GM12872 (cell line): Measurements from ENCODE around the gene ANXA6.
A peak's percentile ranks its signal among the peaks of the same experiment; 100 is the strongest.

Source experiments
- CTCF ChIP-seq: IDR thresholded peaks from 3 replicates; pipeline ENCODE4 v1.5.1; 2011; ENCODE audit warnings: low read depth, mild to moderate bottlenecking, low read length, moderate library complexity; ENCODE audit not compliant: insufficient read depth

ANXA6 gene

GRCh38 chr5:151167022-151167421, 9.4 kb upstream of the ANXA6 start:
- TF ChIP-seq CTCF, result no peak

- peak; percentile 88 for TF ChIP-seq CTCF
Observed at GRCh38 chr5:151164687-151165392, 7.3 kb upstream of the ANXA6 start.

- no peak for TF ChIP-seq CTCF
Observed at GRCh38 chr5:151162776-151163175, 5.2 kb upstream of the ANXA6 start.

- no peak for TF ChIP-seq CTCF
Observed at GRCh38 chr5:151159649-151160373, 2.2 kb upstream of the ANXA6 start.

- TF ChIP-seq CTCF, result no peak
Observed at GRCh38 chr5:151158287-151158661, 695 bp upstream of the ANXA6 start.

- peak; percentile 34; the same call in 1 of the 3 replicates for TF ChIP-seq CTCF
Observed at GRCh38 chr5:151156507-151157420, 815 bp downstream of the ANXA6 start.

GRCh38 chr5:151155775-151156506, 1.6 kb downstream of the ANXA6 start:
- no peak for TF ChIP-seq CTCF
